HUES64 (cell line): ENCODE data around the gene HS6ST1.
"Not testable (repeated sequence)": the region's sequence is repeated elsewhere in the genome, so short reads cannot be mapped to it uniquely, and the experiment has no call there.

Source experiments
- H3K27ac ChIP-seq: 2 replicates; pipeline ENCODE4 v1.7.0; 2013; ENCODE audit warnings: low read depth, low read length, inconsistent platforms
- H3K27me3 ChIP-seq: 2 replicates; pipeline ENCODE4 v1.6.1; 2013; ENCODE audit warnings: mild to moderate bottlenecking, low read length; ENCODE audit not compliant: insufficient read depth
- H3K36me3 ChIP-seq: 2 replicates; pipeline ENCODE4 v1.6.1; 2013; ENCODE audit warnings: mild to moderate bottlenecking, low read length; ENCODE audit not compliant: insufficient read depth
- H3K4me1 ChIP-seq: 2 replicates; pipeline ENCODE4 v1.6.1; 2013; ENCODE audit warnings: mild to moderate bottlenecking, low read length, moderate library complexity; ENCODE audit not compliant: insufficient read depth
- H3K4me3 ChIP-seq: 2 replicates; pipeline ENCODE4 v1.5.1; 2013; ENCODE audit warnings: mild to moderate bottlenecking, low read length, moderate library complexity
- H3K9ac ChIP-seq: 2 replicates; pipeline ENCODE4 v1.6.1; 2013; ENCODE audit warnings: mild to moderate bottlenecking, low read depth, low read length
- H3K9me3 ChIP-seq: 2 replicates; pipeline ENCODE4 v1.6.1; 2013; ENCODE audit warnings: low read depth, low read length; ENCODE audit not compliant: insufficient read depth
- WGBS: fragments of 150-250, 120-280 bp; methylation state at CpG from one replicate; pipeline ENCODE4 v1.1.7; 2013; ENCODE audit warnings: missing lambda C conversion rate; 5-methylcytosine and 5-hydroxymethylcytosine counted together

Gene HS6ST1

GRCh38 chr2:128258218-128258617 lies 60.5 kb downstream of the HS6ST1 start:
- H3K27me3 ChIP-seq, result no peaks in the 10 kb centered on the region
- no peaks in the 10 kb centered on the region for H3K36me3 ChIP-seq
- peaks cover 16% of the 10 kb centered on the region for H3K4me1 ChIP-seq
- no peaks in the 10 kb centered on the region for H3K9me3 ChIP-seq
- H3K4me3 ChIP-seq, result no peak overlapping the region
- WGBS, result 96% methylated on average over 6 of the region's 6 CpGs
- no peak overlapping the region for H3K9ac ChIP-seq
- H3K27ac ChIP-seq, result no peak overlapping the region

DNA sequence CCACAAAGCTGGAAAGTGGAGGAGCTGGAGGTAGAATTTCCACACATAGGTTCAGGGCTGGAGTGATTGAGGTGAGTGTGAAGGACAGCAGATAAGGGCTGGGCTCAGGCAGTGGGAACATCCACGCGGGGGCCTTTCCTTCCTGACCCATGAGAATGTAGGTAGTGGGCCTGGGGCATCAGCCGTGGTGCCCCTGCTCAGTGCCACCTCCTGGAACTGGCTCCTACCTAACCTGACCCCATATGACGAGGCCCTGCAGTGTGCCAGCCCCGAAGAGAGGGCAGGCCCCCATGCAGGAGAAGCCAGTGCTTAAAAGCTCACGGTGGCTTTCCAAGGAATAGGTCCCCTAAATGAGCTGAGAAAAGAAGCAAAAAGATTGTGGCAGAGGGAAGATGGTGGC lies 66.2 kb downstream of the HS6ST1 start:
- H3K9me3 ChIP-seq, result no peaks in the 10 kb centered on the region
- WGBS, result 96% methylated on average over 6 of the region's 6 CpGs
- H3K9ac ChIP-seq, result no peak overlapping the region
- H3K36me3 ChIP-seq, result no peaks in the 10 kb centered on the region
- no peak overlapping the region for H3K27ac ChIP-seq
- no peak overlapping the region for H3K4me3 ChIP-seq
- H3K4me1 ChIP-seq, result no peaks in the 10 kb centered on the region
- H3K27me3 ChIP-seq, result no peaks in the 10 kb centered on the region

DNA sequence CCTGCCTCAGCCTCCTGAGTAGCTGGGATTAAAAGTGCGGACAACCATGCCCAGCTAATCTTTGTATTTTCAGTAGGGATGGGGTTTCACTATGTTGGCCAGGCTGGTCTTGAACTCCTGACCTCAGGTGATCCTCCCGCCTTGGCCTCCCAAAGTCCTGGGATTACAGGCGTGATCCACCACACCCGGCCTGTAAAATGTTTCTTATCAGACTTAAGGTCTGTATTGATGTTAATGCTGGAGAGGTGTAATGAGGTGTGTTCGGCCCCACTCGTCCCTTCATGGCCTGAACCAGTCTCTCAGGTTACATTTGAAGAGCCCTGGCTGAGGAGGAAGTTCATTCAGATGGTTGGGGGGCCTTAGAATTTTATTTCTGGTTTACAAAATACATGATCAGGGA lies 66.6 kb downstream of the HS6ST1 start:
- H3K27me3 ChIP-seq, H3K4me3 ChIP-seq, H3K9ac ChIP-seq, H3K4me1 ChIP-seq, H3K9me3 ChIP-seq, H3K27ac ChIP-seq, H3K36me3 ChIP-seq: not testable (repeated sequence)
- 94% methylated on average over 6 of the region's 6 CpGs for WGBS

DNA sequence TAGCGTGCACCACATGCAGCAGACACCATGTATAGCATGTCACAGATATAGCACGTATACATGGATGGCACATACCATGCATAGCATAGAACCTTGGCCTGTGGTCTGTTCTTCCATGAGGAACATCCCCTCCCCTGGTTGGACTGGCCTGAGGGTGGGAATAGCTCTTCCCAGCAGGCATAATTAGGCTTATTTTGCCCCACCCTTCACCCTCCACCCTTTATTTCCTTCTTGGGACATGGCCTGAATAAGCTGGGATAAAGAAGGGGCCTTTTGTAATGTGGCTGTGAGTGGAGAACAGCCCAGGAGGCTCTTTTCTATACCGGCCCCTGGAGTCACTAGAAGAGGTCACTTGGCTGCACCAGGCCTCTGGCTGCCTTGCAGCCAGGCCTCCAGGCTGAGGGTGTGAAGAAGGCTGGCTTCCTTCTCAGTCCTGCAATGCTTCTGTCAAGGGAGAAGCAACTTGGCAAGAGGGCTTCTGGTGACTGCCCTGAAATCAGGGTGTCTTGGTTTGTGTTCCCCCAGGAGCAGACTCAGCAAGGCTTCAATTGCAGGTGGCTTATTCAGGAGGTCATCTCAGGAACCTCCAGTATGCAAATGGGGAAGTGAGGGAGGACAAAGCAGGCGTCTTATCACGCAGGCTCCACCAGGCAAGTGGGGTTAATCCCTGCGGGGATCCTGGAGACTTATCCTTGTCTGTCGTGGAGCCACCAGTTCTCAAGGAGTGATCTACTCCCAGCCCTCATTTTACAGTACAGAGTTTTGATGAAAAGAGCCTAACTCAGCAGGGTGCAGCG lies 68.2 kb downstream of the HS6ST1 start:
- no peak overlapping the region for H3K27ac ChIP-seq
- H3K4me1 ChIP-seq, result no peaks in the 10 kb centered on the region
- H3K9ac ChIP-seq, result no peak overlapping the region
- H3K9me3 ChIP-seq, result no peaks in the 10 kb centered on the region
- H3K27me3 ChIP-seq, result no peaks in the 10 kb centered on the region
- H3K36me3 ChIP-seq, result no peaks in the 10 kb centered on the region
- WGBS, result 85% methylated on average over 8 of the region's 8 CpGs
- H3K4me3 ChIP-seq, result no peak overlapping the region

DNA sequence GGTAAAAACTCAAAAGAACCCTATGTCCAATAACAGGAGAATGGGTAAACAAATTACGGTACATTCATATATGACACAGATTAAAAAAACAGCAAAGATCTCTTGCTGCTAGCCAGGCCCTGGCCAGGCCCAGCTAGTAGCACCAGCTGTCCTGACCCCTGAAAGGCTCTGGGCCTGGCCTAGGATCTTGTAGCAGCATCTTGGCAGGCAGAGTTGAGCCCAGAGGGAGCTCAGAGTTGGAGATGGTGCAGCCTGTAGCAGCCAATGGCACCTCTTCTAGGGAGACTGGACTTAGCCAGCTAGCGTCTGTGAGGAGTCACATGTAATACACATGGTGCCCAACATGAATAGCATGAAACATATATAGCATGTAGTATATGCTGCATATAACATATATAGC lies 69.1 kb downstream of the HS6ST1 start:
- H3K27ac ChIP-seq, result no peak overlapping the region
- H3K9me3 ChIP-seq, result no peaks in the 10 kb centered on the region
- no peak overlapping the region for H3K4me3 ChIP-seq
- H3K27me3 ChIP-seq, result no peaks in the 10 kb centered on the region
- no peaks in the 10 kb centered on the region for H3K4me1 ChIP-seq
- 94% methylated on average over 2 of the region's 2 CpGs for WGBS
- H3K9ac ChIP-seq, result no peak overlapping the region
- H3K36me3 ChIP-seq, result no peaks in the 10 kb centered on the region

DNA sequence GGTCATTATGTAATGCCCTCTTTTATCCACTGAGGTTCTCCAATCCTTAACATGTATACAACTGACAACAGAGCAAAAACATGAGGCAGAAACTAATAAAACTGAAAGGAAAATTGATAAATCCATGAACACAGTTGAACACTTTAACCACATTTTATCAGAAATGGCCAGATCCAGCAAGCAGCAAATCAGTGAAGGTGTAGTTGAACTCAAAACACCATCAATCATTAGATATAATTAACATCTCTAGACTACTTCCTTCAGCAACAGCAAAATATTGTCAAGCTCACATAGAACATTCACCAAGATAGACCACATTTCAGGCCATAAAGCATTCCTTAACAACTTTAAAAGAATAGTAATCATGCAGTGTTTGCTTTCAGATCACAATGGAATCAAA lies 72.9 kb downstream of the HS6ST1 start:
- Histone ChIP-seq H3K36me3 (no peaks in the 10 kb centered on the region), H3K27me3 (no peaks in the 10 kb centered on the region), H3K9me3 (no peaks in the 10 kb centered on the region), H3K9ac (no peak overlapping the region), H3K27ac (no peak overlapping the region), H3K4me1 (no peaks in the 10 kb centered on the region), H3K4me3 (no peak overlapping the region)

- H3K27me3 ChIP-seq, result no peaks in the 10 kb centered on the region
- no peak overlapping the region for H3K9ac ChIP-seq
- H3K4me1 ChIP-seq, result no peaks in the 10 kb centered on the region
- WGBS, result 78% methylated on average over 3 of the region's 3 CpGs
- no peaks in the 10 kb centered on the region for H3K36me3 ChIP-seq
- no peaks in the 10 kb centered on the region for H3K9me3 ChIP-seq
- no peak overlapping the region for H3K4me3 ChIP-seq
- H3K27ac ChIP-seq, result no peak overlapping the region
These were observed 76.8 kb downstream of the HS6ST1 start for GRCh38 chr2:128241896-128242295.

DNA sequence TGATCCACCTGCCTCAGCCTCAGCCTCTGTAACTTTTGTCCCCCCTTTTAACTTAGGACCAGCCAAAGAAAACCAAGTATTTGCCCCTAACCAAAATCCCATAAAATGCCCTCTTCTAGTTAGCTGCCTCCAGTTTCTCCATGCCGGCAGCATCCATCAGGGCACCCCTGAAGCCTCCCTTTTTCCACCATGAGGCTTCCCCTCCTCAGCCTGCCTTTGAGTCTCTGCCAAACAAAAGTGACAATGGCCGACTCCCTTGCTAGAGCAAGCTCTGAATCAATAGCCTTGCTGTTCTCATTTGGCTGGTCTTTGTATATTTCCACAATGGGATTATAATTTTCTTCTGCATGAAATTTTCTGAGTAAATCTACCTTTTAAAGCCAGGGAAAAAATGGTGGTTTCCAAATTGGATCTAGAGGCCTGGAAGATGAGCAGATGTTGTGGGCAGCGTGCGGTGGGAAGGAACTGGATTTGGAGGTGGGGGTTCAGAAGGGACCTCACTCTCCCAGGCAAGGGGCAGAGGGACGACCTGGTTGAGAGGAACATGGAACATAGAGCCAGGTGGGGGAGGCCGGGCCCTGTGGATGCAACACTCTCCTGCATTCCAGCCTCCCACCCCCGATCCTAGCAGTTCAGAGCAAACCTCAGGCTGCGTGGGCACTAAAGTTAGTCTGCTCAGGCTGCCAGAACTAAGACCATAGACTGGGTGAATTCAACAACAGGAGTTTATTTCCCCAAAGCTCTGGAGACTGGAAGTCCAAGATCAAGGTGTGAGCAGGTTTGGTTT lies 80.6 kb downstream of the HS6ST1 start:
- H3K36me3 ChIP-seq, result no peaks in the 10 kb centered on the region
- peaks cover 3% of the 10 kb centered on the region for H3K27me3 ChIP-seq
- no peak overlapping the region for H3K9ac ChIP-seq
- WGBS, result 85% methylated on average over 8 of the region's 8 CpGs
- H3K4me3 ChIP-seq, result no peak overlapping the region
- H3K9me3 ChIP-seq, result no peaks in the 10 kb centered on the region
- H3K4me1 ChIP-seq, result no peaks in the 10 kb centered on the region
- no peak overlapping the region for H3K27ac ChIP-seq

DNA sequence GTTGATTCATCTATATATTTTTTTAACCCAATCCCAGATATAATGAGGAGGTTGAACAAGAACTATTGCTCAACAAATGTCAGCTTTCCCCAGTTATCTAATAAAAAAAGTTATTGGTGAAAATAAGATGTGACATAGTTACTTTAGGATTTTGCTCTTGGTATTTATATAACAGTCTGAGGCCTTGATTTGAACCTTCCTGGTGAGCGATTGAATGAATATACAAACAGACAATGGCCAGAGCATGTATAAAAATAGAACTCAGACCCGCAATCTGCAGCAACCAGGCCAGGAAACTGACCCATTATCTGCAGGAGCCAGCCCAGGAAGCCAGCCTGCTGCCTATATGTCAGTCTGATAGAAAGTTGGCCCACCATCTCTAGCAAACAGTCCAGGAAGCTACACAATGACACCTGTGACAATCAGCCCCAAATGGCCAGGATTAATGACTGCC lies 81.6 kb downstream of the HS6ST1 start:
- Histone ChIP-seq H3K4me1 (no peaks in the 10 kb centered on the region), H3K27ac (no peak overlapping the region), H3K36me3 (no peaks in the 10 kb centered on the region), H3K9ac (no peak overlapping the region), H3K27me3 (peaks cover 13% of the 10 kb centered on the region), H3K4me3 (no peak overlapping the region), H3K9me3 (no peaks in the 10 kb centered on the region)
- 93% methylated on average over 2 of the region's 2 CpGs for WGBS

DNA sequence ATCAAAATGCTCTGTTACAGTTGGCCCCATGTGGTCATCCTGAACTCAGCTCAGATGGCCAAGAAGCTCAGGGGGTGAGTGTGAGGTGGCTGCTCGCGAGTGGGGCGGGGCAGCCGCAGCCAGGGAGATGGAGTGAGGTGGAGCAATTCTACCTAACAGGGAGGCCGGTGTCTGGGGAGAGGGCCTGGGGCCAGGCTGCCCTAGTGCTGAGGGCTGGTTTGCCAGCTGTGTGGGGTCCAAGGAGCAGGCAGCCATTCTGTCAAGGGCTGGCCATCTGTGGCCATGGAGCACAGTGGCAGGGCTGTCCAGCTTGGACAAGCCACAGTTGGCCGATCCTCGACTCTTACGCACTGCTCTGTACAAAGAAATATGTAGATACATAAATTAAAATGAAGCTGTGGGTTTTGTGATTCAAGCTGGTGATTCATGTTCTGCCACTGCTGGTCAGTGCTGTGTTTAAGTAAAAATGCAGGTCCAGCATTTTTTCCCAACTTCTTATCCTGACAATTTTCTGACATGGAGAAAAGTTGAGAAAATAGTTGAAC lies 82.1 kb downstream of the HS6ST1 start:
- H3K9me3 ChIP-seq, result no peaks in the 10 kb centered on the region
- 85% methylated on average over 8 of the region's 8 CpGs for WGBS
- H3K4me3 ChIP-seq, result no peak overlapping the region
- no peaks in the 10 kb centered on the region for H3K36me3 ChIP-seq
- peaks cover 16% of the 10 kb centered on the region for H3K27me3 ChIP-seq
- no peak overlapping the region for H3K9ac ChIP-seq
- no peaks in the 10 kb centered on the region for H3K4me1 ChIP-seq
- H3K27ac ChIP-seq, result no peak overlapping the region

DNA sequence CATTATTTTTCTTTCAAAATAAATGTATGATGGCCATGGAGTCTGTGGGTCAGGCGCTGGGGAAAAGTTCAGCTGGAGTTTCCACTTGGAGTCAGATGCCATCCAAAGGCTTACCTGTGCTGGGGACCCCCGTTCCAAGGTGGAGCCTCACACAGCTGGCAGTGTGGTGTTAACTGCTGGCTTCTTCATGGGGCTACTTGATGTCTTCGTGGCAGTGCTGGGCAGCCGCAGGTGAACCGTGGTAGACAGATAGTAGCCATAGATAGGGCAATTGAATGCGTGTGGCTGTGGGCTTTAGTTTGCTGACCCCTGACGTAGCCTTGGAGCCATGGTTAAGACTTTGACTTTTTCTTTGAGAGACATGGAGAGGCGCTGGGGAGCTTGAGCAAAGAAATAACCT lies 83.1 kb downstream of the HS6ST1 start:
- no peak overlapping the region for H3K4me3 ChIP-seq
- H3K9me3 ChIP-seq, result no peaks in the 10 kb centered on the region
- WGBS, result 91% methylated on average over 8 of the region's 8 CpGs
- no peaks in the 10 kb centered on the region for H3K4me1 ChIP-seq
- H3K36me3 ChIP-seq, result no peaks in the 10 kb centered on the region
- H3K27me3 ChIP-seq, result peaks cover 22% of the 10 kb centered on the region
- no peak overlapping the region for H3K9ac ChIP-seq
- H3K27ac ChIP-seq, result no peak overlapping the region
